Astrocyte (in vitro differentiated cells and primary cell): ENCODE measurements around the gene SELENOO. TPM values are rescaled to one million over a fixed set of nuclear protein-coding genes. Genes with fewer than 3 reads are reported as not detected.

ENCODE experiments used
- DNase-seq: peaks from one replicate; pipeline ENCODE4 v3.0.0-alpha.2; 2010; ENCODE audit warnings: low read depth
- FAIRE-seq: peaks from 2 replicates; lab custom pipeline; 2011; peaks lifted over from hg19 to GRCh38; lab: Jason Lieb, UNC
- H2AFZ ChIP-seq: 2 replicates; pipeline ENCODE4 v1.6.0; 2012; ENCODE audit warnings: low read depth, low read length, inconsistent platforms
- H3K27ac ChIP-seq: 2 replicates; pipeline ENCODE4 v1.5.1; 2011; ENCODE audit warnings: low read depth, low read length, inconsistent platforms
- H3K27me3 ChIP-seq: 2 replicates; pipeline ENCODE4 v1.6.0; 2011; ENCODE audit warnings: low read length, inconsistent platforms; ENCODE audit not compliant: insufficient read depth
- H3K36me3 ChIP-seq: 2 replicates; pipeline ENCODE4 v1.5.1; 2011; ENCODE audit warnings: low read length, inconsistent platforms; ENCODE audit not compliant: insufficient read depth
- H3K4me1 ChIP-seq: 2 replicates; pipeline ENCODE4 v1.5.1; 2011; ENCODE audit warnings: low read length, inconsistent platforms; ENCODE audit not compliant: insufficient read depth
- H3K4me2 ChIP-seq: 2 replicates; pipeline ENCODE4 v1.6.0; 2012; ENCODE audit warnings: low read length, inconsistent platforms
- H3K4me3 ChIP-seq: 2 replicates; pipeline ENCODE4 v1.5.1; 2011; ENCODE audit warnings: low read depth, mild to moderate bottlenecking, low read length, inconsistent platforms; ENCODE audit not compliant: insufficient read depth
- H3K79me2 ChIP-seq: 2 replicates; pipeline ENCODE4 v1.6.0; 2012; ENCODE audit warnings: mild to moderate bottlenecking, low read length, inconsistent platforms; ENCODE audit not compliant: insufficient read depth
- H3K9ac ChIP-seq: 2 replicates; pipeline ENCODE4 v1.6.0; 2012; ENCODE audit warnings: mild to moderate bottlenecking, low read length, inconsistent platforms
- H3K9me3 ChIP-seq: 2 replicates; pipeline ENCODE4 v1.5.1; 2012; ENCODE audit warnings: low read depth, mild to moderate bottlenecking, low read length, inconsistent platforms; ENCODE audit not compliant: insufficient read depth
- H4K20me1 ChIP-seq: 2 replicates; pipeline ENCODE4 v1.6.0; 2012; ENCODE audit warnings: low read length, inconsistent platforms; ENCODE audit not compliant: insufficient read depth
- H3K27ac Mint-ChIP-seq: one replicate; pipeline ENCODE4 v1.8.0; 2021; ENCODE audit warnings: mild to moderate bottlenecking, mixed read lengths; ENCODE audit not compliant: unreplicated experiment
- H3K27me3 Mint-ChIP-seq: one replicate; pipeline ENCODE4 v1.8.0; 2021; ENCODE audit warnings: low read depth, mixed read lengths; ENCODE audit not compliant: unreplicated experiment
- H3K36me3 Mint-ChIP-seq: one replicate; pipeline ENCODE4 v1.8.0; 2021; ENCODE audit warnings: low read depth, mixed read lengths; ENCODE audit not compliant: unreplicated experiment
- H3K4me1 Mint-ChIP-seq: one replicate; pipeline ENCODE4 v1.8.0; 2021; ENCODE audit warnings: low read depth, mixed read lengths; ENCODE audit not compliant: unreplicated experiment
- H3K4me3 Mint-ChIP-seq: one replicate; pipeline ENCODE4 v1.8.0; 2021; ENCODE audit warnings: mild to moderate bottlenecking, moderate library complexity, mixed read lengths; ENCODE audit not compliant: unreplicated experiment
- H3K9me3 Mint-ChIP-seq: one replicate; pipeline ENCODE4 v1.8.0; 2021; ENCODE audit warnings: mild to moderate bottlenecking, mixed read lengths; ENCODE audit not compliant: unreplicated experiment
- CTCF ChIP-seq: IDR thresholded peaks from 2 replicates; pipeline ENCODE4 v1.5.1; 2011; ENCODE audit warnings: low read depth, mild to moderate bottlenecking, inconsistent platforms, low read length, moderate library complexity; ENCODE audit not compliant: insufficient read depth
- EZH2 ChIP-seq: IDR thresholded peaks from 2 replicates; pipeline ENCODE4 v1.6.1; 2012; ENCODE audit warnings: mild to moderate bottlenecking, low read length, inconsistent platforms; ENCODE audit not compliant: insufficient read depth
- total RNA-seq: library from RNA; stranded (reverse); gene quantifications from 2 replicates; pipeline ENCODE4 v1.2.1, GENCODE V29; 2021

Gene SELENOO
- total RNA-seq, 1 donor from 2014 or later = 18.5 TPM

GRCh38 chr22:50219800-50220602, 19.2 kb downstream of the SELENOO start:
- H3K27ac Mint-ChIP-seq = peak overlapping the region; percentile 26
- peaks cover 2% of the 10 kb centered on the region for H3K4me1 Mint-ChIP-seq
- Histone ChIP-seq H4K20me1 (peaks cover 56% of the 10 kb centered on the region), H3K9ac (no peak overlapping the region), H3K9me3 (no peaks in the 10 kb centered on the region), H3K27me3 (no peaks in the 10 kb centered on the region), H3K27ac (no peak overlapping the region), H3K36me3 (peaks cover 7% of the 10 kb centered on the region), H2AFZ (no peak overlapping the region), H3K79me2 (peaks cover 10% of the 10 kb centered on the region), H3K4me2 (no peak overlapping the region), H3K4me1 (no peaks in the 10 kb centered on the region), H3K4me3 (no peak overlapping the region)
- H3K36me3 Mint-ChIP-seq = peaks cover 8% of the 10 kb centered on the region
- DNase-seq (no peak), FAIRE-seq (no peak)
- H3K4me3 Mint-ChIP-seq = no peak overlapping the region
- no peak for TF ChIP-seq EZH2
- no peak for TF ChIP-seq CTCF
- H3K9me3 Mint-ChIP-seq = no peaks in the 10 kb centered on the region
- H3K27me3 Mint-ChIP-seq = no peaks in the 10 kb centered on the region

- Histone ChIP-seq H3K9me3 (no peaks in the 10 kb centered on the region), H2AFZ (no peak overlapping the region), H3K36me3 (peaks cover 7% of the 10 kb centered on the region), H3K9ac (no peak overlapping the region), H3K4me1 (no peaks in the 10 kb centered on the region), H3K4me2 (no peak overlapping the region), H3K27me3 (no peaks in the 10 kb centered on the region), H3K4me3 (no peak overlapping the region), H3K27ac (no peak overlapping the region), H3K79me2 (peaks cover 4% of the 10 kb centered on the region), H4K20me1 (peaks cover 53% of the 10 kb centered on the region)
- peak overlapping the region; percentile 12 for H3K27ac Mint-ChIP-seq
- H3K9me3 Mint-ChIP-seq = no peaks in the 10 kb centered on the region
- H3K4me1 Mint-ChIP-seq = peaks cover 2% of the 10 kb centered on the region
- peaks cover 11% of the 10 kb centered on the region for H3K36me3 Mint-ChIP-seq
- H3K27me3 Mint-ChIP-seq = no peaks in the 10 kb centered on the region
- DNase-seq (no peak), FAIRE-seq (no peak)
- TF ChIP-seq EZH2 = no peak
- TF ChIP-seq CTCF = no peak
- H3K4me3 Mint-ChIP-seq = no peak overlapping the region
Observed at GRCh38 chr22:50220603-50221409, 20.0 kb downstream of the SELENOO start.
